Measurements from ENCODE around the gene SUPV3L1.
A peak's percentile ranks its signal among the peaks of the same experiment; 100 is the strongest.
"Not testable (repeated sequence)": the region's sequence is repeated elsewhere in the genome, so short reads cannot be mapped to it uniquely, and the experiment has no call there.

SUPV3L1 gene

GRCh38 chr10:69179743-69180524 is at the start of gene SUPV3L1:
TSS of gene SUPV3L1 (plus strand) at chr10:69180234. CDS start at chr10:69180292, 58 bp downstream.
- no peak for TF ChIP-seq CTCF (IDR thresholded peaks at IDR 0.05; ENCODE audit: insufficient read depth, low read length, missing control alignments)
- DNase-seq (ENCODE audit: low read depth, low spot score) = peak; percentile 77
- peak within 1 kb of the TSS; percentile 100 for H3K4me3 ChIP-seq (ENCODE audit: low read depth, low read length)
- CTCF ChIA-PET = interaction anchor here (1.4 kb wide), 1 partner anchor 175 kb away, joined by 4 read pairs; no protein-coding TSS in a partner anchor
- POLR2A ChIA-PET = no interaction called here

- no peak for DNase-seq (ENCODE audit: low read depth, low spot score)
- CTCF ChIA-PET = interaction anchor here (1.0 kb wide), 1 partner anchor 36 kb away, joined by 3 read pairs; no protein-coding TSS in a partner anchor
- TF ChIP-seq CTCF (IDR thresholded peaks at IDR 0.05; ENCODE audit: insufficient read depth, low read length, missing control alignments) = no peak
- POLR2A ChIA-PET = no interaction called here
- H3K4me3 ChIP-seq (ENCODE audit: low read depth, low read length) = no peak overlapping the region
These were observed 49.8 kb upstream of the SUPV3L1 start for GRCh38 chr10:69130251-69130650.

DNA sequence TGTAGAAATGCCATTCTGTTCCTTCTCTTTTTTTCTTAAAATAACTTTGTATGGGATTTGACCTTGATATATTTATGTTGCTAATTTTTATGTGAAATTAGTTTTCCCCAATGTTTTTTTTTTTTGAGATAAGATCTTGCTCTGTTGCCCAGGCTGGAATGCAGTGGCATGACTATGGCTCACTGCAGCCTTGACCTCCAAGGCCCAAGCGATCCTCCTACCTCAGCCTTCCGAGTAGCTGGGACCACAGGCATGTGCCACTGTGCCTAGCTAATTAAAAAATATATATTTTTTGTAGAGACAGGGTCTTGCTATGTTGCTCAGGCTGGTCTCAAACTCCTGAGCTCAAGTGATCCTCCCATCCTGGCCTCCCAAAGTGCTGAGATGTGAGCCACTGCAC is 40.1 kb upstream of the SUPV3L1 start:
- ChIA-PET CTCF (no interaction called here), POLR2A (no interaction called here)
- H3K4me3 ChIP-seq (ENCODE audit: low read depth, low read length) = no peak overlapping the region
- TF ChIP-seq CTCF (IDR thresholded peaks at IDR 0.05; ENCODE audit: insufficient read depth, low read length, missing control alignments) = no peak
- no peak for DNase-seq (ENCODE audit: low read depth, low spot score)

GRCh38 chr10:69141304-69141703 is 38.7 kb upstream of the SUPV3L1 start:
- no peak for DNase-seq (ENCODE audit: low read depth, low spot score)
- ChIA-PET POLR2A (no interaction called here), CTCF (interaction anchor here (0.8 kb wide), 1 partner anchor 12 kb away, joined by 3 read pairs; no protein-coding TSS in a partner anchor)
- TF ChIP-seq CTCF (IDR thresholded peaks at IDR 0.05; ENCODE audit: insufficient read depth, low read length, missing control alignments) = no peak
- H3K4me3 ChIP-seq (ENCODE audit: low read depth, low read length) = no peak overlapping the region

DNA sequence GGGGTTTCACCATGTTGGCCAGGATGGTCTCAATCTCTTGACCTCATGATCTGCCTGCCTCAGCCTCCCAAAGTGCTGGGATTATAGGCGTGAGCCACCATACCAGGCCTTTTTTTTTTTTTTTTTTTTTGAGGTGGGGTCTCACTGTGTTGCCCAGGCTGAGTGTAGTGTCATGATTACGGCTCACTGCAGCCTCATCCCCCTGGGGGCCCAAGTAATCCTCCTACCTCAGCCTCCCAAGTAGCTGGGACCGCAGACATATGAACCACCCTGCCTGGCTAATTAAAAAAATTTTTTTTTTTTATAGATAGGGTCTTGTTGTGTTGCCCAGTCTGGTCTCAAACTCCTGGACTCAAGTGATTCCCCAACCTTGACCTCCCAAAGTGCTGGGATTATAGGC is 38.0 kb upstream of the SUPV3L1 start:
- POLR2A ChIA-PET = not testable (repeated sequence)

GRCh38 chr10:69142983-69143382 is 37.1 kb upstream of the SUPV3L1 start:
- no peak for TF ChIP-seq CTCF (IDR thresholded peaks at IDR 0.05; ENCODE audit: insufficient read depth, low read length, missing control alignments)
- no peak overlapping the region for H3K4me3 ChIP-seq (ENCODE audit: low read depth, low read length)
- ChIA-PET POLR2A (no interaction called here), CTCF (interaction anchor here (0.8 to 1.0 kb wide), 2 partner anchors 8 to 26 kb away, joined by 3 read pairs; no protein-coding TSS in a partner anchor)
- no peak for DNase-seq (ENCODE audit: low read depth, low spot score)

More for the DNA sequence above, 38.0 kb upstream of the SUPV3L1 start:
- not testable (repeated sequence) for H3K4me3 ChIP-seq (ENCODE audit: low read depth, low read length); DNase-seq (ENCODE audit: low read depth, low spot score)
- CTCF ChIA-PET = interaction anchor here (0.8 kb wide), 1 partner anchor 27 kb away, joined by 3 read pairs; no protein-coding TSS in a partner anchor

Measured in AG04449 (cell line).